Esophagus squamous epithelium (tissue), 4 donors: ENCODE results near the gene FOXO3.

Experiments used
- POLR2A ChIP-seq, 4 donors: fragments of 450-650 bp; IDR thresholded peaks; one replicate each; pipeline ENCODE4 v1.6.1; 2017; ENCODE audit warnings: antibody characterized with exemption in 4 of 4, mild to moderate bottlenecking in 4 of 4, moderate library complexity in 3 of 4
- TF ChIP-seq, protein P1 (sequence below), 6 experiments: fragments of 450-650 bp in 4 of 6; fragments of 200-600 bp in 2 of 6; sonication (generic) in 2 of 6; IDR thresholded peaks; one replicate each; pipeline ENCODE4 v1.5.1; 2016 to 2019; ENCODE audit warnings: antibody characterized with exemption in 6 of 6, mild to moderate bottlenecking in 4 of 6, moderate library complexity in 4 of 6

DNA sequence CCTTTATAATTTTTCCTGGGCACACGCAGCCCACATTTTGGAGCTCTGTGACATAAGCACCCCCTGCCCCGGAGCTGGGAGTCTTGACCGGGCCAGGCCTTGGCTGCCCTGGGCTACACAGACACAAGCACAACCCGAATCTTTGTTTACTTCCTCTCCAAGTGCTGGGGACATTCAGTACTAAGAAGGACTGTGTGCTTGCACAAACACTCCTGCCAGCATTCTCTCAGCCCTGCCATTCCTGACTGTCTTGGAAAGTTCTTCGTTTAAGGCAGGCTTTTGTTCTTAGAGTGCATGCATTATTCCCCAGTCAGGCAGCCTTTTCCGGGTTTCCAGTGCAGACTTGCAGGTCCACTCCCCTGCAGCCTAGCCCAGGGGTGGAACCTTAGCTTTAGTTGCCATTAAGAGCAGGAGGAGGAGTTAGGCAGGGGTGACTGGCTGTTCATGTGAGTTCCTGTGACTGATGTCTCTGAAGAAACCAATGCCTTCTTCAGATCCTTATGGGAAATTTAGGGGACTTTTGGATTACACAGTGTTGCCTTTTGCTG is 28.6 kb downstream of the FOXO3 start:
- TF ChIP-seq, protein P1, sequence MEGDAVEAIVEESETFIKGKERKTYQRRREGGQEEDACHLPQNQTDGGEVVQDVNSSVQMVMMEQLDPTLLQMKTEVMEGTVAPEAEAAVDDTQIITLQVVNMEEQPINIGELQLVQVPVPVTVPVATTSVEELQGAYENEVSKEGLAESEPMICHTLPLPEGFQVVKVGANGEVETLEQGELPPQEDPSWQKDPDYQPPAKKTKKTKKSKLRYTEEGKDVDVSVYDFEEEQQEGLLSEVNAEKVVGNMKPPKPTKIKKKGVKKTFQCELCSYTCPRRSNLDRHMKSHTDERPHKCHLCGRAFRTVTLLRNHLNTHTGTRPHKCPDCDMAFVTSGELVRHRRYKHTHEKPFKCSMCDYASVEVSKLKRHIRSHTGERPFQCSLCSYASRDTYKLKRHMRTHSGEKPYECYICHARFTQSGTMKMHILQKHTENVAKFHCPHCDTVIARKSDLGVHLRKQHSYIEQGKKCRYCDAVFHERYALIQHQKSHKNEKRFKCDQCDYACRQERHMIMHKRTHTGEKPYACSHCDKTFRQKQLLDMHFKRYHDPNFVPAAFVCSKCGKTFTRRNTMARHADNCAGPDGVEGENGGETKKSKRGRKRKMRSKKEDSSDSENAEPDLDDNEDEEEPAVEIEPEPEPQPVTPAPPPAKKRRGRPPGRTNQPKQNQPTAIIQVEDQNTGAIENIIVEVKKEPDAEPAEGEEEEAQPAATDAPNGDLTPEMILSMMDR (IDR thresholded peaks at IDR 0.05): no peak
- peak in 2 of 4 donors; percentile 34 to 53 for TF ChIP-seq POLR2A (IDR thresholded peaks at IDR 0.05)
